Measurements from ENCODE around the gene PLTP.

PLTP gene

GRCh38 chr20:45921337-45922189 is 9.6 kb upstream of the PLTP start:
- no peak overlapping the region for H3K27ac ChIP-seq
- no peak for TF ChIP-seq ZFX (IDR thresholded peaks at IDR 0.05)

- H3K27ac ChIP-seq = no peak overlapping the region
- TF ChIP-seq ZFX (IDR thresholded peaks at IDR 0.05) (no peak), CTCF (conservative IDR thresholded peaks at IDR 0.05) (no peak)
These were observed 8.7 kb upstream of the PLTP start for GRCh38 chr20:45920462-45921336.

GRCh38 chr20:45919542-45920399 is 7.8 kb upstream of the PLTP start:
- 0 out of 2 replicates have a peak overlapping the region, but pooled peaks have one; percentile 2 for H3K27ac ChIP-seq

GRCh38 chr20:45918779-45919537 is 7.0 kb upstream of the PLTP start:
- TF ChIP-seq CTCF (conservative IDR thresholded peaks at IDR 0.05) (no peak), ZFX (IDR thresholded peaks at IDR 0.05) (no peak)
- no peak overlapping the region for H3K27ac ChIP-seq

More at GRCh38 chr20:45919542-45920399, 7.8 kb upstream of the PLTP start:
- TF ChIP-seq CTCF (conservative IDR thresholded peaks at IDR 0.05) = no peak
- TF ChIP-seq ZFX (IDR thresholded peaks at IDR 0.05) = no peak

- no peak for TF ChIP-seq CTCF (conservative IDR thresholded peaks at IDR 0.05)
- TF ChIP-seq ZFX (IDR thresholded peaks at IDR 0.05) = no peak
- no peak overlapping the region for H3K27ac ChIP-seq
These were observed 6.3 kb upstream of the PLTP start for GRCh38 chr20:45918182-45918737.

- H3K27ac ChIP-seq = no peak overlapping the region
- TF ChIP-seq CTCF (conservative IDR thresholded peaks at IDR 0.05) = no peak
- no peak for TF ChIP-seq ZFX (IDR thresholded peaks at IDR 0.05)
These were observed 5.8 kb upstream of the PLTP start for GRCh38 chr20:45917790-45918141.

Data from C4-2B (cell line).